Fibroblast of villous mesenchyme (primary cell): ENCODE measurements around the gene SUFU. TPM values are rescaled to one million over a fixed set of nuclear protein-coding genes. Genes with fewer than 3 reads are reported as not detected.

Experiments used
- DNase-seq: peaks from one replicate; pipeline ENCODE4 v3.0.0-alpha.2; 2010; ENCODE audit warnings: low read depth
- H3K4me3 ChIP-seq: 2 replicates; pipeline ENCODE4 v1.5.1; 2011; ENCODE audit warnings: low read depth, mild to moderate bottlenecking, low read length
- total RNA-seq: library from RNA; depleted of rRNA; stranded (reverse); fragments of >200 nt; gene quantifications from 2 replicates; pipeline ENCODE4 v1.2.3, GENCODE V29; 2012
- TF ChIP-seq, protein P1 (sequence below): IDR thresholded peaks from 2 replicates; pipeline ENCODE4 v1.5.1; 2012; ENCODE audit warnings: low read depth, mild to moderate bottlenecking, low read length; ENCODE audit not compliant: insufficient read depth

Gene SUFU
- total RNA-seq, 1 donor, result 3.9 TPM

DNA sequence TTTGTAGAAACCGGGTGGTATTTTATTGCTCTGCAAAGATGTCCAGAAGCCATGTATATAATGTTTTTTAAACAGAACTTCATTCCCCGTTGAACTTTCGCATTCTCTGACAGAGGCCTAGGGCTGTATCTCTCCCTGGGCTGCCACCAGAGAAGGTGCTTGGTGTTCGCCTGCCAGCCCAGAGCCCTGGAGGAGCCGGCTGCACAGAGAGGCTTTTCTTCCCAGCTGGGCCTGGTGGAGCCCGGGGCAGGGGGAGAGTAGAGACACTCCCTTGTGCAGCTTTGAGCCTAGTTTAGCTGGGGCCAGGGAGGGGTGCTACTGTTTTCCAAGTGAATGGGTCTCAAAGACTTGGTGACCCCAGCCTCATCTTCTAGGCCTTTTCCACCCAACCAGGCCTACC is 126.9 kb downstream of the SUFU start:
- no peak for DNase-seq
- no peak overlapping the region for H3K4me3 ChIP-seq
- TF ChIP-seq, protein P1, sequence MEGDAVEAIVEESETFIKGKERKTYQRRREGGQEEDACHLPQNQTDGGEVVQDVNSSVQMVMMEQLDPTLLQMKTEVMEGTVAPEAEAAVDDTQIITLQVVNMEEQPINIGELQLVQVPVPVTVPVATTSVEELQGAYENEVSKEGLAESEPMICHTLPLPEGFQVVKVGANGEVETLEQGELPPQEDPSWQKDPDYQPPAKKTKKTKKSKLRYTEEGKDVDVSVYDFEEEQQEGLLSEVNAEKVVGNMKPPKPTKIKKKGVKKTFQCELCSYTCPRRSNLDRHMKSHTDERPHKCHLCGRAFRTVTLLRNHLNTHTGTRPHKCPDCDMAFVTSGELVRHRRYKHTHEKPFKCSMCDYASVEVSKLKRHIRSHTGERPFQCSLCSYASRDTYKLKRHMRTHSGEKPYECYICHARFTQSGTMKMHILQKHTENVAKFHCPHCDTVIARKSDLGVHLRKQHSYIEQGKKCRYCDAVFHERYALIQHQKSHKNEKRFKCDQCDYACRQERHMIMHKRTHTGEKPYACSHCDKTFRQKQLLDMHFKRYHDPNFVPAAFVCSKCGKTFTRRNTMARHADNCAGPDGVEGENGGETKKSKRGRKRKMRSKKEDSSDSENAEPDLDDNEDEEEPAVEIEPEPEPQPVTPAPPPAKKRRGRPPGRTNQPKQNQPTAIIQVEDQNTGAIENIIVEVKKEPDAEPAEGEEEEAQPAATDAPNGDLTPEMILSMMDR, result no peak

DNA sequence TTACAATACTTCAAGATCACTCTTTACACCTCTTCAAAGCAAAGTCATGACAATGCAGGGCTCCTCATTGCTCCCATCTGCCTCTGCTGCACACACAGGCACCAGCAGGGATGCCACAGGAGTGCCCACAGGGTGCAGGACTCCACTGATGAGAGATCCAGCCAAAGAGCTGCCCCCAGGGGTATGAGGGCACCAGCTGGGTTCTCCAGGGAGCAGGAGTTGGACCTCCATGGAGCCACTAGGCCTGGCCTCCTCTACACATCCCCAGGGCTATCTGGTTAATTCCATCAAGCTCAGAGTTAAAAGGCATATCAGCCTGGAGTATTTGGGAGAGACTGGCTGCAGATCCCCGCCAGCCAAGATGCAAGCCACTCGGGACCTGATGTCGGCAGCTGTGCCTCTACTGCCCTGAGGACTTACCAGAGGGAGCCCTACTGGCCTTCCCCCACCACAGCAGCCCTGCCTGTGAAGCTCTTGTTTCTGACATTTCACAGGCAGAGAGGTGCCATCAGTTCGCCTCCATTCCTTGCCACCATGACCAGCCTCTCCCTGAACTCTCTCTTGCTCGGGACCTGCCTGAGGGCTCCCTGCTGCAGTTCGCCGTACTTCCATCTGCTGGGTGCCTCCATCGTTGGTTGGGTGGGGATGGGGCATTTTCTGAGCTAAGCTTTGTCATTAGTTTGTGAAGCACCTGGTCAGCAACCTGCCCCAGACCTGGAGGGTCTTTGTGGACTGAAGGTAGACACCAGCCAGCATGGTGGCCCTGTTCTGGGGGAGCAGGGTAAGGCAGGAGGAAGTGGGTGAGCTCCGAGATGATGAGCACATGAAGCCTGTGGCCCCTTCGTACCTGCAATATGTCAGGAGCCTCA is 128.0 kb downstream of the SUFU start:
- TF ChIP-seq, protein P1, result no peak

DNA sequence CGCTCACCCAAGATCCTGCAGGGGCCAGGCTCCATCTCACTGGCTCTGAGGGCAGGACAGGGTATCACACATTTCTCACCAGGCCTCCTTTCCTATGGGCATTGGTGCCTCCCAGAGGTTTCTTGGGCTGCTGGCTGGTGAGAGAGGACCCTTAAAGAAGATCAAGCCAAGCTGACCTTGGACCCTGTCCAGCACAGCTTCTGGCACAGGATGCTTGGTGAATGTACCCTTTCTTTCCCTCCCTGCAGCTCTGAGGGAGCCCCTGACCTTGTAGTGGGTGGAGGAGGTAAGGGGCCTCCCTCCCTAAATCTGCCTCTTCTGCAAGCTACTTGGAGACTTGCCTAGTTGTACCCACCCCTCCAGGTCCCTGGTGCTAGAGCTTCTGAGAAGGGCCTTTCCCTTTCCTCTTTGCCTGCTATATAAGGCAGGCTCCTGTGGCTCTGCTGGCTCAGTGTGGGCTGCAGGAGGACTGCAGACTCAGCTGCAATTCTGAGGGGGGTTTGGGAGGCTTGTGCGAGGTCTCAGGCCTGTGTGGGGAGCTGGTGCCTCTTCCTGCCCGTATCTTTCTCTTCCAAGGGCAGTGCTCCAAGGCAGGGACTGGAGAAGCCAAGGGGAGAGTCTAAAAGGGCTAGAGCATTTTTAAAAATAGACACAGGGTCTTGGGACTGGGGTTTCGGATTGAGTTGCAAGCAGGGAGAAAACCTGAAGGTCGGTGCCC is 128.8 kb downstream of the SUFU start:
- peak; percentile 55 for DNase-seq
- TF ChIP-seq, protein P1, result no peak
- H3K4me3 ChIP-seq, result no peak overlapping the region

More for the DNA sequence above, 128.0 kb downstream of the SUFU start:
- no peak for DNase-seq
- no peak overlapping the region for H3K4me3 ChIP-seq

DNA sequence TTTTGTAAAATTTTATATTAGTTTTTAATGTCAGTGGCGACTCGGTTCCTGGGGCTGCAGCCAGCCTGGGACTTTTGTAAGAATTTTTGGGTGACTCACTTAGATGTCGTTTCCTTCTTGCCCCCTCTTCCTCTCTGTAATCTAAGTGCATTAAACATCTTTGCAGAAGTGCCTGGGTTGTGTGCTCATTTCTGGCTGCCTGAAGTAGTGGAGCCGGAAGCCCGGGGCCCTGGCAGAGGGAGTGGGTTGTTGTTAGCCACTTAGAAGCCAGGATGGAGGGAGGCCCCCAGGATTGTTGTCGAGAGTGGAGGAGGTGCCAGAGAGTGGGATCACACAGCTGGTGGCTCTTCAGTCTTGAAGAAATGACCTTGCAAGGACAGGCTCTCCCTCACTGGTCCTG is 129.5 kb downstream of the SUFU start:
- TF ChIP-seq, protein P1, result no peak
- no peak overlapping the region for H3K4me3 ChIP-seq
- peak; percentile 70 for DNase-seq

DNA sequence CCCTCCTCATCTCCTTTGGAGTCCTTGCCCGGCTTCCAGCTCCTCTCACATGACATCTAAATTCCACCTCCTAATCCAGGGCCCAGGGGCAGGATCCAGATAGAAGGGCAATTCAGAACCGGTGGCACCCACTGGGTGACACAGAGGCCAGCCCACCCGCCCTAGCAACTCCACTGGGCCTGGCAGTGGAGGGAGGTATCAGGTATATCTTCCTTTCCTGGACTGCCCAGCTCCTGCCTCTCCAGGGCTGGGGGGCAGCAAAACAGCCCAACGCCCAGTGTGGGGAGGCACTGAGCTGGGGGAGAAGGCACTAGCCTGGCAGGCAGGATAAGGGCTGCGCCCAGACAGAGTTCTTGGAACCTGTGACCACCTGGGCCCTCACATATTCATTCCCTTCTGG is 130.1 kb downstream of the SUFU start:
- no peak overlapping the region for H3K4me3 ChIP-seq
- DNase-seq, result no peak
- TF ChIP-seq, protein P1, result no peak

DNA sequence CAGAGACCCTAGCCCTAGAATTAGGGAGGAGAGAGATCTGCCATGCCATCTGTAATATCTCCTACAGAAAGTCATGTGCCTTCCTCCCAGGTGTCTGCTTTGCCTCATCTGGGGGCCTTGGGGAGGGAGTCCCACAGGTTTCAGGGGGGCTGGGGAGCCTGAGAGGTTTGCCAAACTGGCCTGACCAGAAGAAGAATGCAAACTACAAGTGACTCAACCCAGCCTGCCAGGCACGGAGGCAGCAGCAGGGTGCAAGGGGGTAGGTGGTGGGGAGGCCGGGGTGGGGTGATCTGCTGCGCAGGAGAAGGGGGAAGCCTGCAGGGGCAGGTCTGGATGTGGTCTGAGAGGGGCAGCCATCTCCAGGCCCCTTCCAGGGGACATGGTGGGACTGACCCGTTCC is 130.9 kb downstream of the SUFU start:
- no peak for DNase-seq
- TF ChIP-seq, protein P1, result no peak
- H3K4me3 ChIP-seq, result no peak overlapping the region
